Jurkat, Clone E6-1 (cell line): Measurements from ENCODE around the gene INO80B.
"Not testable (repeated sequence)": the region's sequence is repeated elsewhere in the genome, so short reads cannot be mapped to it uniquely, and the experiment has no call there.

Experiments
- DNase-seq: peaks from one replicate; pipeline ENCODE4 v3.0.0-alpha.2; 2011; ENCODE audit warnings: low read depth, low spot score
- H3K4me3 ChIP-seq: 2 replicates; pipeline ENCODE4 v1.5.1; 2011; ENCODE audit warnings: mild to moderate bottlenecking, low read length, control low read depth, moderate library complexity

Gene INO80B

DNA sequence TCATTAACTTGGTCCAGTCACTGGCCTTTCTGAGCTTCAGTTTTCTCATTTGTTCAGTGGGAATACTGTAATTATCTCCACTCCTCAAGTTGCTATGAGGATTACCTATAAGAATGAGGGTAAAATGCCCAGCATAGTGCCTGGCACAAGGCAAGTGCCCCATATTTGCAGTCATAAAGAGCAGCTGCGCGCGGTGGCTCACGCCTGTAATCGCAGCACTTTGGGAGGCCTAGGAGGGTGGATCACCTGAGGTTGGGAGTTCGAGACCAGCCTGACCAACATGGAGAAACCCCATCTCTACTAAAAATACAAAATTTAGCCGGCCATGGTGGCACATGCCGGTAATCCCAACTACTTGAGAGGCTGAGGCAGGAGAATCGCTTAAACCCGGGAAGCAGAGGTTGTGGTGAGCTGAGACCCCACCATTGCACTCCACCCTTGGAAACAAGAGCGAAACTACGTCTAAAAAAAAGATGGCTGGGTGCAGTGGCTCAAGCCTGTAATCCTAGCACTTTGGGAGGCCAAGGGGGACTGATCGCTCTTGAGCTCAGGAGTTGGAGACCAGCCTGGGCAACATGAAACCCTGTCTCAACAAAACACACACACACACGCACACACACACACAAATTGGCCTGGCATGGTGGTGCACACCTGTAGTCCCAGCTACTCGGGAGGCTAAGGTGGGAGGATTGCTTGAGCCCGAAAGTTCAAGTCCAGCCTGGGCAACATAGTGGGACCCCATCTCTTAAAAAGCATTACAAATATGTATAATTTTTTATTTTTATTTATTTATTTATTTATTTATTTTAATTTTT lies 12.2 kb upstream of the INO80B start:
- DNase-seq, H3K4me3 ChIP-seq: not testable (repeated sequence)

GRCh38 chr2:74444498-74445318 lies 10.2 kb upstream of the INO80B start:
- DNase-seq, result no peak
- H3K4me3 ChIP-seq, result no peak overlapping the region

GRCh38 chr2:74447230-74447999 lies 7.5 kb upstream of the INO80B start:
- no peak overlapping the region for H3K4me3 ChIP-seq
- no peak for DNase-seq

- H3K4me3 ChIP-seq, result no peak overlapping the region
- no peak for DNase-seq
Observed at GRCh38 chr2:74448771-74449170, 6.1 kb upstream of the INO80B start.

GRCh38 chr2:74450570-74451190 lies 4.2 kb upstream of the INO80B start:
- no peak overlapping the region for H3K4me3 ChIP-seq
- DNase-seq, result no peak

DNA sequence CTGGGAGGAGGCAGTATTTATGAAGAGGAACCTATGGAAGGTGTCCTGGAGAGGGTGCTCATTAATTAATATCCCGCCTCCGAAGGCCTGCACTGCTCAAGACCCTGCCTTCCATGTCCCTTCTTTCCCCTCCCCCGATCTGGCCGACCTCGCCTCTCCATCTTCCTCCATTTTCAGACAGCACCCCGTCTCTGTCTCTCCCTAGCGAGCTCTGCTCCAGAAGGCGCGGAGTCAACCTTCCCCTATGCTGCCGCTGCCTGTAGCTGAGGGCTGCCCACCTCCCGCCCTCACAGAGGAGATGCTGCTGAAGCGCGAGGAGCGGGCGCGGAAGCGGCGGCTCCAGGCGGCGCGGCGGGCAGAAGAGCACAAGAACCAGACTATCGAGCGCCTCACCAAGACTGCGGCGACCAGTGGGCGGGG lies 2.3 kb downstream of the INO80B start:
- peak overlapping the region; percentile 84 for H3K4me3 ChIP-seq
- no peak for DNase-seq

DNA sequence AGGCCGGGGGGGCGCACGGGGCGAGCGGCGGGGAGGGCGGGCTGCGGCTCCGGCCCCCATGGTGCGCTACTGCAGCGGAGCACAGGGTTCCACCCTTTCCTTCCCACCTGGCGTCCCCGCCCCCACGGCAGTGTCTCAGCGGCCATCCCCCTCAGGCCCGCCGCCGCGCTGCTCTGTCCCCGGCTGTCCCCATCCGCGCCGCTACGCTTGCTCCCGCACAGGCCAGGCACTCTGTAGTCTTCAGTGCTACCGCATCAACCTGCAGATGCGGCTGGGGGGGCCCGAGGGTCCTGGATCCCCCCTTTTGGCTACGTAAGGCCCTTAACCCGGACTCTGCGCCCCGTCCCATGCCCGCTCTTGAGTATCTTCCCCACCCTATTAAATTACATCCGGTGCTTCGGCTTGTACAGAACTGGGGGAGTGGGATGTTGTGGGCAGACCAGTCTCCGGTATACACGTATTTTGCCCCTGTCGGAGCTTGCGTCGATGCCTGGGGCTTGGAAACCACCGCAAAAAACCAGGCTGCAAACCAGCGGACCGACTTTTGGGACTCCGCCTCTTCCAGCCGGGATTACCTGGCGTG lies 2.8 kb downstream of the INO80B start:
- DNase-seq, result peak; percentile 67

DNA sequence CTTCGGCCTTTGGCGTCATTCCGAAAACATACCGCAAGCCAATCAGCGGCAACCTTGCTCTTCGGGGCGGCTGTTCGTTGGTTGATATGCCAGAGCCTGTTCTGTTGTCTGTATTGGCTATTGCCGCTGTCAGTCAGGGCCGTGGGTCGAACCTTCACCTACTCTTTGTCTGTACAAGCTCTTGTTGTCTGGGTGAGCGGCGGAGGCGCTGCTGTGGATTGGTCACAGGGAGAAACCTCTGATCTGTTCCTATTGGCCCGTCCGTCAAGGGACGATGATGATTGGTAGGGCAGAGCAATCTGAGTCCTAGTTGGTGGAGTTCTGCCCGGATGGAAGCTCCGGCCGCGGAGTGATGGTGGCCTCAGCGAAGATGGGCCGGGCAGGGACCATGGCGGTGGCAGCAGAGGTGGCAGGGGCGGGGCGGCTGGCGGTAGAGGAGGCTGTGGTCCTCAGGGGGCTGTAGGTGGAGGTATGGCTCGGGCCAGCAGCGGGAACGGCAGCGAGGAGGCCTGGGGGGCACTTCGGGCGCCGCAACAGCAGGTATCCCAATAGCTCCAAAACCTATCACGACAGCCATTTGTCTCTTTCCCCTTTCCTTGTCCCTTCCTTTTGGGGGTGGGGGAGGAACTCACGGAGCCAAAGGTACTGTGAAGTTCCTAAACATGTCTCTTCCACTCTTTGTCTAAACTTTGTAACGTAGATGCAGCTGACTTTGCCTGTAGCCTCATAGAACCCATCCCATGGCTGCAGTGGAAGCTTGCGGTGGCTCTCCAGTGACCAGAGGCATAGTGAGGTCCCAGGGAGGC lies 3.4 kb downstream of the INO80B start, which contains the start of gene WBP1:
Gene WBP1, plus strand, starts transcription at position 307 of the 806 bp plus-strand sequence. Its CDS starts 165 bp downstream, at position 472.
- peak; percentile 100 for DNase-seq
- peak within 1 kb of the TSS; percentile 84 for H3K4me3 ChIP-seq

More for the DNA sequence above, 2.8 kb downstream of the INO80B start:
- peak overlapping the region; percentile 84 for H3K4me3 ChIP-seq

DNA sequence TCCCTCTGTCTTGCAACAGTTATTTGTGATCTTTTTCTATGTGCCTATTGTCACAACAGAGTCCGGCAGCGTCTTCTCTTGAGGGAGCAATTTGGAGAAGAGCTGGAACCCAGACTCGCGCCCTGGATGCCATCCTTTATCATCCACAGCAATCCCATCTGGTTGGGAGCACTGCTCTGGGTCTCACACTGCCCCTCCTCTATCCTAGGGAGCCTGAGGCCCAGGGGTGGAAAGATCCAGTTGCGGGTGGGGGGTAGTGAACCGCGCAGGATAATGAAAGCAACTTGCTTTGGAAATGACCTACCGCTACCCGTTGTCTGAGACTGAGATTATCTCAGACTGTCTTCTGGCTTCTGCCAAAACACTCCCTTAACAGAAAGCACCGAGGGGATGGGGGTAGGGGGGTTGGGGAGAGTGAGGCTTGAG lies 4.1 kb downstream of the INO80B start:
- no peak for DNase-seq
- H3K4me3 ChIP-seq, result peak overlapping the region; percentile 63

DNA sequence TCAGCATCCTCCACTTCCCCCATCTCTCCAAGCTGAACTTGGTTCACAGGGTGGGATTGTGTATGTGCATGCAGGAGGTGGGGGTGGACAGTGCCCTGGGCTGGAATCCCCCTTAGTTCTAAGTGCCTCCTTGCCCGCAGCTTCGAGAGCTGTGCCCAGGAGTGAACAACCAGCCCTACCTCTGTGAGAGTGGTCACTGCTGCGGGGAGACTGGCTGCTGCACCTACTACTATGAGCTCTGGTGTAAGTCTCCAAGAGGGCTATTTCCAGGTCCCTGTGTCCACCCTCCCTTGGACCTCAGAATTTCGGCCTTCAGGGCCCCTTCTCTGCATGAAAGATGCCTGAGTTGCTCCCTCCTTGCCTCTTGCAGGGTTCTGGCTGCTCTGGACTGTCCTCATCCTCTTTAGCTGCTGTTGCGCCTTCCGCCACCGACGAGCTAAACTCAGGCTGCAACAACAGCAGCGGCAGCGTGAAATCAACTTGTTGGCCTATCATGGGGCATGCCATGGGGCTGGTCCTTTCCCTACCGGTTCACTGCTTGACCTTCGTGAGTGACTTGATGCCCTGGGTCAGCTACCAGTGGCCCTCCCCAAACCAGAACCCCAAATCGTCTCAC lies 4.7 kb downstream of the INO80B start:
- peak overlapping the region; percentile 63 for H3K4me3 ChIP-seq
- not testable (repeated sequence) for DNase-seq

DNA sequence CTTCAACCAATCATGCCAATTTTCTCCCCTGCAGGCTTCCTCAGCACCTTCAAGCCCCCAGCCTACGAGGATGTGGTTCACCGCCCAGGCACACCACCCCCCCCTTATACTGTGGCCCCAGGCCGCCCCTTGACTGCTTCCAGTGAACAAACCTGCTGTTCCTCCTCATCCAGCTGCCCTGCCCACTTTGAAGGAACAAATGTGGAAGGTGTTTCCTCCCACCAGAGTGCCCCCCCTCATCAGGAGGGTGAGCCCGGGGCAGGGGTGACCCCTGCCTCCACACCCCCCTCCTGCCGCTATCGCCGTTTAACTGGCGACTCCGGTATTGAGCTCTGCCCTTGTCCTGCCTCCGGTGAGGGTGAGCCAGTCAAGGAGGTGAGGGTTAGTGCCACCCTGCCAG lies 5.3 kb downstream of the INO80B start:
- not testable (repeated sequence) for H3K4me3 ChIP-seq, DNase-seq

- H3K4me3 ChIP-seq, result no peak overlapping the region
- no peak for DNase-seq
Observed at GRCh38 chr2:74461187-74462053, 6.5 kb downstream of the INO80B start.

DNA sequence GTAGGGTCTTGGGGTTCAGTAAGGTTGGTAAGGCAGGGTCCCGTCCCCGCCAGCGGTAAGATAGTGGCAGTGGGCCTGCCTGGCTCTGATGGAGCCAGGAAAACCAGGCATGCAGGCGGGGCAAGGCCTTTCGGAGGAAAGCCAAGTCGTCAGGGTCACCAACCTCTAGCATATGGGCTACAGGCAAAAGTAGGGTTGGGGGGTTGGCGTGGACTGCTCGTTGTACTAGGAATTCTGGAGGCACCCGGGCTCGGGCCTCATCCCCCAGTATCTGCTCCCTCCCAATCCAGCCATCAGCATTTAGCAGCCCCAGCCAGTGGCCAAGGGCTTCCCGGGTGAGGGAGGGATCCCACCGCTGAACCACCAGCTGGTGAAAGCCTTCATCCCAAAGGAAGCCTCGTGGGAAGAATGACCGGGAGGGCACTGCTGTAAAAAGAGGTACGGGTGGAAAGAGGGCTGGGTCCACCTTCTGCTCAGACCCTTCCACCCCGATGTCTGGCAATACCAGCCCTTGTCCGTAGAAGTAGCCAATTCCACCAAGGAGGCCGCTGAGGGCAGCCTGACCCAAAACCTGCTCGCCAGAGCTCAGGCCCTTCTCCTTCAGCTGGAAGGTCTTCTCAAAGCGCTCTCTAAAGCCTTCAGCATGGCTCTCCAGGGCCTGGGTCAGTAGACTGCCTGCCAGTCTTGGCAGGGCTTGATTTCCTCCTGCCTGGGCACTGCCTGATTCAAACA lies 7.3 kb downstream of the INO80B start:
- no peak overlapping the region for H3K4me3 ChIP-seq
- DNase-seq, result no peak

DNA sequence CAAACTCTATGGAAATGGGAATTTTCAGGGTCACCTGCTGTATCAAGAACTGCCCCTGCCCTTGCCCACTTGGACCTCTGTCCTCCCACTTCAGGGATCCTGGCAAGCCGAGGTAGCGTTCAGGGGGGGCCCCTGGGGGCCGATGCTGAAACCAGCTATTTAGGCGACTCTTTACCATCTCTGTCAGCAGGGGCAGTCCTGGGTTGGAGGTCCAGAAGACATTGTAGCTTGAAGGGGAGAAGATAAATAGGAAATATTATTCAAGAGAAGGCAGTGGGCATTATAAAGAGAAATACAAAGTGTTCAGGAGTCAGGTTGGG lies 7.9 kb downstream of the INO80B start:
- H3K4me3 ChIP-seq, result no peak overlapping the region
- no peak for DNase-seq

GRCh38 chr2:74464406-74464805 lies 9.5 kb downstream of the INO80B start:
- peak overlapping the region; percentile 77 for H3K4me3 ChIP-seq
- no peak for DNase-seq

- H3K4me3 ChIP-seq, DNase-seq: not testable (repeated sequence)
Observed at GRCh38 chr2:74470742-74471141, 15.9 kb downstream of the INO80B start.
